ENCODE measurements around the gene KMT2A.
"Not testable (repeated sequence)": the region's sequence is repeated elsewhere in the genome, so short reads cannot be mapped to it uniquely, and the experiment has no call there.

Gene KMT2A

DNA sequence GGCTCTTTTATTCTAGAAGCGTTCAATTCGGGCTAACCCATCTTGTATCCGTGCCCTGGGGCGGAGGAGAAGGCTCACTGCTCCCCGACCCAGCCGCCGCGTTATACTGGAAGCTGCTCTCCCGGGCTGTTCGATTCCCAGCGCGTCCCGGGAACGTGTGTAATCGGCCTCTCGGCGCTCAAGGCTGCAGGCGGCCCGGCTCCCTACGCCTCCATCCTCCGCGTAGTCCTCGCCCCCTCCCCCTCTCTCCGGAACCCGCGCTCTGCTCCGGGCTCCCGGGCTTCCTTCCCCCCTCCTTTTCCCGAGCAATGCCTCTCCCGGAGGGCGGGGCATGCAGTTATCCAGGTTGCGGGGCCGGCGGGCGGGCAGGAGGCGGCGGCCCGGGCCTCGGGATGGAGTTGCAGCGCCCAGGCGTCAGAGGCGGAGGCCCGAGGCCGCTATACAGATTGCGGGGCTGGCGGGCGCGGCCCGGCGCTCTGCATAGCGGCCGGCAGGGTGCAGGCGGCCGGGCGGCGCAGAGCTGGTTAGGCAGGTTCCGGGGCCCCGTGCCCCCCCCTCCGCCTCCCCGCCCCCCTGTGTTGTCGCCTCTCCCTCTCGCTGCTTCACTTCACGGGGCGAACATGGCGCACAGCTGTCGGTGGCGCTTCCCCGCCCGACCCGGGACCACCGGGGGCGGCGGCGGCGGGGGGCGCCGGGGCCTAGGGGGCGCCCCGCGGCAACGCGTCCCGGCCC lies at the start of gene KMT2A:
Gene KMT2A (plus strand): TSS at position 600 of the 732 bp plus-strand sequence. CDS start 21 bp downstream, at position 621.
- peak; percentile 97 for DNase-seq

DNA sequence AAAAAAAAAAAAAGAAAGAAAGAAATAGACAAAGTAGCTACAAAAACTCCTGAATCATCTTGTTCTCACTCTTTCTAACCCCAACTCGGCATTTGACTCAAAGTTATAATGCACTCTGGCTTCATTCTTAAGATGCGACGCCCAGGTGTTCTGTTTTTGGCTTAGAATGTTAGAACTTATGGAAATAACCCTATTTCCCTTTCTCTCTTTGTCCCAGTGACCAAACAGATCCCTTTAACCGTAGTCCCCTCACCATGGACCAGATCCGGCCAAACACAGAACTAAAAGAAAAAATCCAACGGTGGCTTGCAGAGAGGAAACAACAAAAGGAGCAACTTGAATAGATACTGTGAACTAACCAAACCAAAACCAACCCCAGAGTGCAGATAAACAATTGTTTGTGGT lies 40.2 kb upstream of the KMT2A start:
- no peak for DNase-seq

DNA sequence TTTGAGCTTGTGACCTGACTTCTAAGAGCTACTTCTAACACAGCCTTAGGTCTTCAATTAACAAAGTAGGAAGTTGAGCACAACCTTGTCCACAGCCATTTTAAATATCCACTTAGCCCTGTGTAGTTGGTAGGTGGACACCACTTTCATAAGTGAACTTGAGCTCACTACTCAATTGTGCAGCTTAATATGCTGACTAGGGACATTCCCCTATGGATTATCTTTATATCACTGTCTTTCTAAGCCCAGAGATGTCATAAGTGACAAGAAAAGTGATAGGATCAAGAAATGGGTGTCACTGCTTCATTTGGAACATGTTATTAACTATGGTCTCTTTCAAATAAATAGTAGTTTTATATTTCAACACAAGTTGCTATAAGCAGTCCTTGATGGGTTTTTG lies 38.8 kb upstream of the KMT2A start:
- DNase-seq, result no peak

DNA sequence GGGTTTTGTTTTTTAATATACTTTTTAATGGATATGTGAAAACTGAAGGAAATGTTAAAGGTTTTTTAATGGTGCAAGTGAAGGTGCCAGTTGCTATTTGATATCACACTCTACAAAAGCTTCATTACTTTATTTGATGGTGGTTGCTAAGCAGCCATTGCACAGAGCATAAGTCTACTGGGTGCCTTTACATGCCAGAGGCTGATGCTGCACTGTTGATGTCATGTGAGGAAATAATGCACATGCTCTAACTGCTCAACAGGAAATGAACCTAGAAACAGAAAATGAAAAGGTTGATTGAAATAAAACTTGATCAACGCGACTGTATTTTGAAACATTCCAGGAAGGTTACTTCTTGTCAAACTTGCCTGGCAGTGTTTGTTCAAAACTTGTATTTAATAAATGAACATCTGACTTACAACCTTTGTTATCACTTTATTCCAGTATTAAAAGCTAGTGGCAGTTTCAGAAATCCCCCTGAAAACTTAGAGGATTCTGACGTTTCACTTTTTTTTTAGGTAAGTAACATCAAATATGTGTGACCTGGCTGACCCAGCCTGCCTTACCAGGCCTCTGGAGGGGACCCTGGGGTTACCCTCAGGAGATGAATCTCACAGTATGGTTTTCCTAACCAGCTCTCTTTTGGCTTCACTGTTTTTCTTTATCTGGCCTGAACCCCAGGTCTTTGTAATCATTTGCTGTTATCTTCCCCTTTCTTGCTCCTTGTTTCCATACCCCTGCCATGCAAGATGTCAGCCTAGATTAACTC lies 37.3 kb upstream of the KMT2A start:
- no peak for DNase-seq

DNA sequence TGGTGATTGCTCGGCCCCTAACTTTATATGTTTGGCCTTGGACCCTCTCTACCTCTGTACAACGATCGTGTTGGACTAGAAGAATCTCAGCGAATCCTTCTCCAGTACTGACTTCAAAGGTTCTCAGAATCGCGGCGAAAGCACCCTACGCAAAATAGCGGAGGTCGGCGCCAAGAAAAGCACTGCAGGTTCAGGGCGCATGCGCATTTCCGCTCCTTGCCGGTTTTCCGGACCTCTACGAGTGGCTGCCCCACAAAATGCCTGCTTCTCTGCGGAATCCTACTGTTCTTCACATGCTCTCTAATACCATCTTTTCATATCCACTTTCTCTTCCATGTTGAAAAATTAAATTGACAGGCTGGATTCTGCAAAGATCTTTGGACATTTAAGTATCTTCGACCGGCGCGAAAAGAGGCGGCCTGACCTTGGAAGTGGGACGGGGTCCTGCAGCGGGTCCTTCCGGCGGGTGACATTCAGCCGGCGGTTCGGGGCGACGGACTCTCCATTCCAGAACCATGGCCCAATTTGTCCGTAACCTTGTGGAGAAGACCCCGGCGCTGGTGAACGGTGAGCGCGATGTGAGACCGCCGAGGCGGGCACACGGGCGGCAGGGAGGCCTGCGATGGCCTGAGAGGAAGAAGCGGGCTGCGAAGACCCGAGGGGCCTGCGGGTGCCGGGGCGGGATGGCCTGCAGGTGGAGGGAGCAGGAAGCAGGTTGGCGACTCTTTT lies 35.0 kb upstream of the KMT2A start, which contains the start of gene ATP5MG:
Gene ATP5MG (plus strand): TSS at position 456 of the 729 bp plus-strand sequence. CDS start 60 bp downstream, at position 516.
- peak; percentile 99 for DNase-seq

- DNase-seq, result no peak
These were observed 34.3 kb upstream of the KMT2A start for GRCh38 chr11:118401880-118402590.

- DNase-seq, result not testable (repeated sequence)
These were observed 33.7 kb upstream of the KMT2A start for GRCh38 chr11:118402594-118402993.

DNA sequence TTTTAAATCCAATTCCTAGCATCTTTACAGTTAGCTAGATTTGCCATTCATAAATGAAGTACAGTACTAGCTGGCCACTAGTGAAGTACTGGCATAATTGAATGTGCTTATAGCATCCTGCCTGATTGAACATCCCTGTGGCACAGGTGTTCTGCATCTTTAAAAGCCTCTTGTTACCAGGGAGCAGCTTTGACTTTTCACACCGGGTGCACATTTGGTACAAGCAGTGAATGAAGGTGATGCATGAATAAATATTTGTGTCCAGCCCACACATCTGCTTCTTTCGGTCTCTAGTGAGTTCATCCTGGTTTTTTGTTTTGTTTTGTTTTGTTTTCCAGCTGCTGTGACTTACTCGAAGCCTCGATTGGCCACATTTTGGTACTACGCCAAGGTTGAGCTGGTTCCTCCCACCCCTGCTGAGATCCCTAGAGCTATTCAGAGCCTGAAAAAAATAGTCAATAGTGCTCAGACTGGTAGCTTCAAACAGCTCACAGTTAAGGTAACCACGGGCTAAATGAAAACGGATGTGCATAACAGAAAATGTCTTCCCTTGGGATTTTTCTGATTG lies 29.6 kb upstream of the KMT2A start:
- DNase-seq, result peak; percentile 98

DNA sequence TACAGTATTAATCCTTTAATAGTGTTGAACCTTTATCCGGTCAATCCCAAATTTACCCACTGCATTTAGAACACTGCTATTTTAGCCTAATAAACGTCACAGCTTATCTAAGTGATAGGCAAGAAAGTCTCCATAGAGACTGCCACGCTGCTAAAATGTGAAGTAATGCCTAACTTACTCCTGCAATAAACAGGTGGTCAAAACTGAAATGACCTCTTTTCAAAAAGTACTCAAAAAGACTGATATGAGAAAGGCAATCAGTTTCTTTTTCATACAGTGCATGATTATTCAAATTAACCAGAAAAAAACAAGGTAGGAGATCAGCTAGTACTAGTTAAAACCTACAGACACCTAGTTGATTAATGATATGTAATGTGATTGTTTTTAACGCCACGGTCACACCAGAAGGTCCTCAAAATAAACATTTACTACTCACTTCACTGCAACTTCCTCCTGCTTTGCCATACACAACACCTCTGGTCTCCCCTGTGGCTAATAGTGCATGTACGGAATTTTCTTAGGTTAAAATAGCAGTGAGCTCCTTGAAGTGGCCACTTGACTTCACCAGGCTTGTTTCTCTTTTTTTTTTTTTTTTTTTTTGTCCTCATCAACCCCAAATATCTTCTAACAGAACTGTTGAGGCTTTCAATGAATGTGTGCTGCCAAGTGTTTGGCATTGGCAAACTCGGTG lies 26.1 kb upstream of the KMT2A start:
- DNase-seq, result peak; percentile 42

GRCh38 chr11:118411530-118411929 lies 24.8 kb upstream of the KMT2A start:
- DNase-seq, result no peak

DNA sequence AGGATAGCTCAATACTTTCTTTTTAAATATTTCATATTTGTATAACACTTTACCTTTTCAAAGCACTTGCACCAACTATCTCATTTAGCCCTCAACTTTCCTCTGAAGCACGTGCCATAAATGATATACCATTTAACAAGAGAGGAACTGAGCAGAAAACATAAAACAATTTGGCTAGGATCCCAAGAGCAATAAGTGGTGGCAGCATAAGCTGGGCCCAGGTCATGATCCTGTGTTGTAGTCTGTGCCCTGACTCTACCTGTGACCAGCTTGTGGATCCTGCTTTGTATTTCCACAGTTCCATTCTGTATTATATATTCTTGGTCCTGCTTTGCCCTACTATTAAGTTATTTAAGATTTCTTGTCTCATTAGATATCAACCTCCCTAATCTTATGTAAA lies 23.4 kb upstream of the KMT2A start:
- DNase-seq, result no peak

- DNase-seq, result no peak
These were observed 21.1 kb upstream of the KMT2A start for GRCh38 chr11:118415062-118415738.

DNA sequence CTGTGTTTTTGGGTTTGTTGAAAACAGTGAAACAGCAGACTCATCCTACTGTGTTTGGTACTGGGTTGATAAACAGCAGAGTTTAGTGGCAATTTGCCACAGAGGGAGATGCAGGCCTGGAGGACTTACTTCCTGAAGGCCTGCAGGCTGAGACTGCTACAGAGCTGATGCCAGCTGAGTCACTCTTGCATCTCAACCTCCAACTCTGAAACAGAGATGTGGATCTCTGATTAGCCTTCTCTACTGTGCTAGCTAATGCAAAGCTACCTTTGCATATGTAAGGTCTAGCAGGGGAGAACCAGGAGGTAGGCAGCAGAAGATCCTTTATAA lies 20.6 kb upstream of the KMT2A start:
- DNase-seq, result no peak

- not testable (repeated sequence) for DNase-seq
These were observed 19.4 kb upstream of the KMT2A start for GRCh38 chr11:118416900-118417299.

DNA sequence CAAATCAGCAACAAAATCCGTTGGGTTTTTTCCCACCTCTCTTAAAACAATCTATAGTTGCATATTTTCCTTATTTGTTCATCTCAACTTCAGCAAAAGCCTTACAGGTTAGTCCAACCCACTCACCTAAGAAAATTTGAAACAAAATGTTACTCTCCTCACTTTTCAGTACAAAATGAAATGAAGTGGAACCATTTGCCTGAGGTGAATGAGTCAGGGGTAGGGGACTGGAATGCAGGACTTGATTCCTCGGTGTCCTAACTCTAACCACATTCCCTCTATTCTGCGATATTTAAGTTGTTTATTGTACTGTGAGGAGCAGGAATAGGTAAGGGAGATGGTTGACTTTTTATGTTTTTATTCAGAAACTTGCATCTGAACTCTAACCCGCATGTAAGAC lies 18.5 kb upstream of the KMT2A start:
- no peak for DNase-seq

- DNase-seq, result no peak
These were observed 17.5 kb upstream of the KMT2A start for GRCh38 chr11:118418766-118419165.

DNA sequence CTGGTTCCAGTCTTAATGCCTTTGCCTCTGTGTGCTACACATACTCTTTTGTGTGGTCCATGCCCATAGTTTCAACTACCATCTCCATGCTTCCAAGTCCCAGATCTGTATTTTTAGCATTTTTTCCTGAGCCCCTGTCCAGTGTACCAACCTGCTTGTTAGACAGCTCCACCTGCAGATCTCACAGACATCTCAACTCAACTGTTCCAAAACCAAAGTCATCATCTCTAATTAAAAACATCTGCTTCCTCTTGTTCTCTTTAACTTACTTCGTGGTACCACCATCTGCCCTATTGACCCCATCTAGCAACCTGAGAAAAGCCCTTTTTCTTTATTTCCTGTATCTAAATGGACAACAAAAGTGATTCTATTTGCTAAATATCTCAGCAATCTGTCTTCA lies 8.6 kb upstream of the KMT2A start:
- DNase-seq, result no peak

- no peak for DNase-seq
These were observed 5.3 kb upstream of the KMT2A start for GRCh38 chr11:118430956-118431355.

- peak; percentile 66 for DNase-seq
These were observed 2.2 kb upstream of the KMT2A start for GRCh38 chr11:118434123-118434552.

- peak; percentile 66 for DNase-seq
These were observed 1.6 kb upstream of the KMT2A start for GRCh38 chr11:118434553-118435289.

Data from DMS79 treated with DMSO at 0.1 percent for 48 hours (cell line).